Measurements from ENCODE around the gene TSN. TPM values are rescaled to one million over a fixed set of nuclear protein-coding genes. Genes with fewer than 3 reads are reported as not detected.

The TSN gene
- total and polyA plus RNA-seq, 3 donors from 2014 or later: 63.5 to 111 (median 104) TPM

DNA sequence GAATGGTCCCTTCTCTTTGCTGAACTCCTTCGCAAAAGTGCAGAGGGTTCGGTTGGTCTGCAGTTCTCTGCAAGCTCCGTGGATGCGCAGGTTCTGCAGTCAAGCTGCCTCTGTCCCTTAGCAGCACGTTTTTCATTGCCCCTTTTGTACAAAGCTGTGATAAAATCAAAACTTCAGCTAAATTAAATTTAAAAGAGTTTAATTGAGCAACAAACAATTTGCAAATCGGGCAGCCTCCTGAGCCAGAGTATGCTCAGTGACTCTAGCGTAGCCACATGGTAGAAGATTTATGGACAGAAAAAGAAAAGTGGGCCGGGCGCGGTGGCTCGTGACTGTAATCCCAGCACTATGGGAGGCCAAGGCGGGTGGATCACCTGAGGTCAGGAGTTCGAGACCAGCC is 18.8 kb downstream of the TSN start:
- TF ChIP-seq POLR2A (IDR thresholded peaks at IDR 0.05): no peak
- intact Hi-C loops (cut with DNase I; ENCODE audit: low total_unique reads): no loop called here
- H3K27ac ChIP-seq: no peak overlapping the region
- no peaks in the 10 kb centered on the region for H3K27me3 ChIP-seq
- H3K36me3 ChIP-seq (ENCODE audit: low read depth, missing control alignments): no peaks in the 10 kb centered on the region
- 93% methylated on average over 13 of the region's 13 CpGs for WGBS, 2 donors
- H3K4me1 ChIP-seq: no peaks in the 10 kb centered on the region
- no peaks in the 10 kb centered on the region for H3K9me3 ChIP-seq
- no peak for DNase-seq
- no peak overlapping the region for H3K4me3 ChIP-seq

GRCh38 chr2:121776361-121776760 is 20.9 kb downstream of the TSN start:
- DNase-seq: no peak
- intact Hi-C loops (cut with DNase I; ENCODE audit: low total_unique reads): no loop called here
- no peaks in the 10 kb centered on the region for H3K9me3 ChIP-seq
- no peak for TF ChIP-seq CTCF (IDR thresholded peaks at IDR 0.05)
- H3K27ac ChIP-seq: no peak overlapping the region
- H3K27me3 ChIP-seq: no peaks in the 10 kb centered on the region
- H3K4me3 ChIP-seq: no peak overlapping the region
- no peaks in the 10 kb centered on the region for H3K36me3 ChIP-seq (ENCODE audit: low read depth, missing control alignments)
- WGBS, 2 donors: 86 to 88% methylated on average over 3 of the region's 3 CpGs
- H3K4me1 ChIP-seq: no peaks in the 10 kb centered on the region

DNA sequence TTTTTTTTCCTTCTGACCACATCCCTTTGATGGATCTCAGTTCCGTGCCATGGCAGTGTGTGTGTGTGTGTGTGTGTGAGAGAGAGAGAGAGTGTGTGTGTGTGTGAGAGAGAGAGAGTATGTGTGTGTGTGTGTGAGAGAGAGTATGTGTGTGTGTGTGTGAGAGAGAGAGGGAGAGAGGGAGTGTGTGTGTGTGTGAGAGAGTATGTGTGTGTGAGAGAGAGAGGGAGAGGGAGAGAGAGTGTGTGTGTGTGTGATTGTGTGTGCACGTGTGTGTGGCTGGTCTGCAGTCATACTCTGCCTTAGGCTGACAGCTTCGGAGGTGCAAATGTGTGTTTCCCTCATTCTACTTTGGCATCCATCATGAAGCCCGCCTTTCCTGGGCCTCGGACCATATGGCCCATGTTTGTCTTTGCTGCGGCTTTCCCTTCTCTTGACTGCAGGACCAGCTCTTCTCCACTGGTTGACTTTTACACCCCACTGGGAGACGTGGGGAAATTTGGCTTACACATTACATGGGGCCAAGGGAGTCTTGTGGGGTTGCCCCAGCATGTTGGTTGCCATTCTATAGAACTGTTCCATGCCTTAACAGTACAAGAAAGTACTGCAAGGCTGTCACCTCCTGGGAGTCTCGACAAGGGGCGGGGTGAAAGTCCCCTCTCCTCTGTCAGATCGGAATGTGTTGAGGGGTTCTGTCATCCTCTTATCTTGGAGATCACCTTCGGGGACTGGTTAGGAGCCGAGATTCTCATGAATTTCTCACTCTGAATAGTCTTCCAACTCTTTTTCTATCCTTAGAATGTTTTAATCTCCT is 21.6 kb downstream of the TSN start:
- TF ChIP-seq CTCF (IDR thresholded peaks at IDR 0.05) (no peak), POLR2A (IDR thresholded peaks at IDR 0.05) (no peak)
- Histone ChIP-seq H3K4me1 (no peaks in the 10 kb centered on the region), H3K9me3 (no peaks in the 10 kb centered on the region), H3K27me3 (no peaks in the 10 kb centered on the region), H3K36me3 (ENCODE audit: low read depth, missing control alignments) (no peaks in the 10 kb centered on the region), H3K27ac (no peak overlapping the region), H3K4me3 (no peak overlapping the region)
- intact Hi-C loops (cut with DNase I; ENCODE audit: low total_unique reads): no loop called here
- WGBS, 2 donors: 71 to 73% methylated on average over 12 of the region's 12 CpGs
- DNase-seq: no peak

DNA sequence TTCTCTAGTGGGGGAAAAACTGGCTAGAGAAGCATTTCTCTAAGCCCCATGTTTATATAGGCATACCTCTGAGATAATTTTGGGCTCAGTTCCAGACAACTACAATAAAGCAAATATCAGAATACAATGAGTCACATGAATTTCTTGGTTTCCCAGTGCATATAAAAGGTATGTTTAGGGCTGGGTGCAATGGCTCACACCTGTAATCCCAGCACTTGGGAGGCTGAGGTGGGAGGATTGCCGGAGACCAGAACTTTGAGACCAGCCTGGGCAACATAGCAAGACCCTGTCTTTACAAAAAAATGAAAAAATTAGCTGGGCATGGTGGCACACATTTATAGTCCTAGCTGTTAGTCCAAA is 22.2 kb downstream of the TSN start:
- TF ChIP-seq POLR2A (IDR thresholded peaks at IDR 0.05) (no peak), CTCF (IDR thresholded peaks at IDR 0.05) (no peak)
- Histone ChIP-seq H3K27me3 (no peaks in the 10 kb centered on the region), H3K4me1 (no peaks in the 10 kb centered on the region), H3K9me3 (no peaks in the 10 kb centered on the region), H3K4me3 (no peak overlapping the region), H3K27ac (no peak overlapping the region), H3K36me3 (ENCODE audit: low read depth, missing control alignments) (no peaks in the 10 kb centered on the region)
- intact Hi-C loops (cut with DNase I; ENCODE audit: low total_unique reads): no loop called here
- 92 to 100% methylated on average over 1 of the region's 1 CpG for WGBS, 2 donors
- no peak for DNase-seq

DNA sequence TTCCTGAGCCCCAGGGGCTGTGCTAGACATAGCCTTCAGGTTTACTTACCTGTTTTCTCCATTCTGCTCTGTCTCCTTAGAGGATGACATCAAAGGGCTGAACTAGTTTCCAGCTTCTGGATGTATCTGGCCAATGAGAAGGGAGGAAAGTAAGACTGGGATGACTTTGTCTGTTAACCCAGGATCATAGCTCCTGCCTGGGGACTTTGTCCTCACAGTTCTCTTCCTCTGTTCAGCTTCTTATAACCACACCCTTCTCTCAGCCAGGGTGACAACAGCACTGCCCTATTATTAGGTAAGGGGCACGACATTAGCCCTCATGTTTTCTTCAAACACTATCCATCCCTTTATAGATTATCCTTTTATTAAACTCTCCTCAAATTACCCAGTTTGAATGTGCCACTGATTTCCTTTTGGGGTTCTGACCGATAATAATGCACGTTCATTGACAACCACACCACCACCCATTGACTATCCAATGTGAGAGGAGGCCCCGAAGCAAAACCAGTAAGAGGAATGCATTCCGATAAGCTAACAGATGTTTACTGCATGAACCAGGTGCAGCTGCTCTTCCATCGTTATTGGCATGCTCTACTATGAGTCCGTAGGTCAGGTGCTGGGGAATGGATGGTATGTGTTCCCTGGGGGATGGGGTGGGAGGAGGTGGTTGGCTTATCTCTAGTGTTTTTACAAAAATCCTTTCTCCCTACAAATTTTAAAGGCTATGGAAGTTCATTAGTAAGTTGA is 23.5 kb downstream of the TSN start:
- DNase-seq: no peak
- Histone ChIP-seq H3K9me3 (no peaks in the 10 kb centered on the region), H3K4me3 (no peak overlapping the region), H3K27me3 (no peaks in the 10 kb centered on the region), H3K4me1 (no peaks in the 10 kb centered on the region), H3K27ac (no peak overlapping the region), H3K36me3 (ENCODE audit: low read depth, missing control alignments) (no peaks in the 10 kb centered on the region)
- intact Hi-C loops (cut with DNase I; ENCODE audit: low total_unique reads): no loop called here
- WGBS, 2 donors: 56 to 61% methylated on average over 7 of the region's 7 CpGs
- TF ChIP-seq POLR2A (IDR thresholded peaks at IDR 0.05) (no peak), CTCF (IDR thresholded peaks at IDR 0.05) (no peak)
